ENCODE measurements around the gene SPOUT1. TPM values are rescaled to one million over a fixed set of nuclear protein-coding genes. Genes with fewer than 3 reads are reported as not detected.
"Not testable (repeated sequence)": the region's sequence is repeated elsewhere in the genome, so short reads cannot be mapped to it uniquely, and the experiment has no call there.

SPOUT1 gene, protein sequence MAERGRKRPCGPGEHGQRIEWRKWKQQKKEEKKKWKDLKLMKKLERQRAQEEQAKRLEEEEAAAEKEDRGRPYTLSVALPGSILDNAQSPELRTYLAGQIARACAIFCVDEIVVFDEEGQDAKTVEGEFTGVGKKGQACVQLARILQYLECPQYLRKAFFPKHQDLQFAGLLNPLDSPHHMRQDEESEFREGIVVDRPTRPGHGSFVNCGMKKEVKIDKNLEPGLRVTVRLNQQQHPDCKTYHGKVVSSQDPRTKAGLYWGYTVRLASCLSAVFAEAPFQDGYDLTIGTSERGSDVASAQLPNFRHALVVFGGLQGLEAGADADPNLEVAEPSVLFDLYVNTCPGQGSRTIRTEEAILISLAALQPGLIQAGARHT
- polyA plus RNA-seq (2012; ENCODE audit: missing spikeins): 18.7 TPM

DNA sequence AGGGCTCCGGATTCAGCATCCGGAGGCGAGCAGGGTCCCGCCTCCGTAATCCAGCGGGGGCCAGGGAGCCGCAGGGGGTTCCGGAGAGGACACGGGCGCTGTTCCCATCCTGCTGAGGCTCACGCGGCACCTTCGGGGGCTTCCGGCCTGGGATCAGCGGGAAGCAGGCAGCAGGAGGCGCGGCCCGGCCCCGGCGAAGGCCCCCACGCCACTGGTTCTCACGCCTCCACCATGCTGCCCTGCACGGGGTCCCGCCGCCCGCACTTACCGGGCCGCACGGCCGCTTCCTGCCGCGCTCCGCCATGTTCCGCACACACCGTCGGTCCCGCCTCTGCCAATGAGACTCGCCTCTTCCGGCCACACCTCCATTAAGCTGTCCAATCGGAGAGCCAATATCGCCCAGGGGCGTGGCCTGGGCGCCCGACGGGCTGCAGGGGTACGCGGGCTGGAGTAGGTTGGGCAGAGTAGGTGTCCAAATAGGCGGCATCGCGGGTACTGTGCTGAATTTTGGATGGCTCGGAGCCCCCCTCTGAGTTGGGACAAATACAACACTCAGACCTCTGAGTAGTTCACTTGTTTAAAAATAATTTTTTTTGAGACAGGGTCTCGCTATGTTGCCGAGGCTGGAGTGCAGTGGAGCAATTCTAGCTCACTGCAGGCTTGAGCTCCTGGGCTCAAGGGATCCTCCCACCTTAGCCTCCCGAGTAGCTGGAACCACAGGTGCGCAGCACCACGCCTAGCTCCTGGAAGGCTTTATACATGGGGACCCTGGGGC is at the start of gene SPOUT1:
Gene SPOUT1 (minus strand): TSS at position 318 of the 775 bp plus-strand sequence. CDS start 14 bp downstream, at position 304.
- FAIRE-seq: peak; percentile 95
- TF ChIP-seq POLR2AphosphoS5 (IDR thresholded peaks at IDR 0.05; ENCODE audit: low read depth, low read length) (peak; percentile 90), POLR2A (IDR thresholded peaks at IDR 0.05; ENCODE audit: low read depth, low read length) (peak; percentile 95), TAF1 (IDR thresholded peaks at IDR 0.05; ENCODE audit: borderline replicate concordance, low read depth, low read length) (peak; percentile 88)
- DNase-seq (ENCODE audit: insufficient read length): peak; percentile 99

DNA sequence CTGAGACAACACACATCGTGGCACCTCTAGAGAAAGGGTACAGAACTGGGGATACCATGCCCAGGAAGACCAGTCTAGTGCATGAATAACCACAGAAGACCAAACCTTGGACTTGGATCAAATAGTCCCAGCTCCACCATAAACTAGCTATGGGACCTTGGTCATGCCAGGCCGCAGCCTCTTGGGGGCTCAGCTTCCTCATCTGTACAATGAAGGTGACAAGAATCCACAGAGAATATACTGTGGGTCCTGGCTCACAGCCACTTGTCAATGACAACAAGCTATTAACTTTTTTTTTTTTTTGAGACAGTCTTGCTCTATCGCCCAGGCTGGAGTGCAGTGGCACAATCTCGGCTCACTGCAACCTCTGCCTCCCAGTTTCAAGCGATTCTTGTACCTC is 48.3 kb upstream of the SPOUT1 start:
- no peak for FAIRE-seq
- no peak for TF ChIP-seq TAF1 (IDR thresholded peaks at IDR 0.05; ENCODE audit: borderline replicate concordance, low read depth, low read length)
- TF ChIP-seq POLR2A (IDR thresholded peaks at IDR 0.05; ENCODE audit: low read depth, low read length): no peak
- no peak for TF ChIP-seq POLR2AphosphoS5 (IDR thresholded peaks at IDR 0.05; ENCODE audit: low read depth, low read length)
- no peak for DNase-seq (ENCODE audit: insufficient read length)

DNA sequence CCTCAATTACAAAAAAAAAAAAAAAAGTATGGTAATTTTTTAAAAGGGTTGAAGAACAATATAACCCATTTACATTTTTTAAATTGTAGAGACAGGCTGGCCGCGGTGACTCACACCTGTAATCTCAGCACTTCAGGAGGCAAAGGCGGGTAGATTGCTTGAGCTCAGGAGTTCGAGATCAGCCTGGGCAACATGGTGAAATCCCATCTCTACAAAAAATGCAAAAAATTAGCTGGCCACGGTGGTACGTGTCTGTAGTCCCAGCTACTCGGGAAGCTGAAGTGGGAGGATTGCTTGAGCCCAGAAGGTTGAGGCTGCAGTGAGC is 41.3 kb upstream of the SPOUT1 start:
- FAIRE-seq; DNase-seq (ENCODE audit: insufficient read length): not testable (repeated sequence)

DNA sequence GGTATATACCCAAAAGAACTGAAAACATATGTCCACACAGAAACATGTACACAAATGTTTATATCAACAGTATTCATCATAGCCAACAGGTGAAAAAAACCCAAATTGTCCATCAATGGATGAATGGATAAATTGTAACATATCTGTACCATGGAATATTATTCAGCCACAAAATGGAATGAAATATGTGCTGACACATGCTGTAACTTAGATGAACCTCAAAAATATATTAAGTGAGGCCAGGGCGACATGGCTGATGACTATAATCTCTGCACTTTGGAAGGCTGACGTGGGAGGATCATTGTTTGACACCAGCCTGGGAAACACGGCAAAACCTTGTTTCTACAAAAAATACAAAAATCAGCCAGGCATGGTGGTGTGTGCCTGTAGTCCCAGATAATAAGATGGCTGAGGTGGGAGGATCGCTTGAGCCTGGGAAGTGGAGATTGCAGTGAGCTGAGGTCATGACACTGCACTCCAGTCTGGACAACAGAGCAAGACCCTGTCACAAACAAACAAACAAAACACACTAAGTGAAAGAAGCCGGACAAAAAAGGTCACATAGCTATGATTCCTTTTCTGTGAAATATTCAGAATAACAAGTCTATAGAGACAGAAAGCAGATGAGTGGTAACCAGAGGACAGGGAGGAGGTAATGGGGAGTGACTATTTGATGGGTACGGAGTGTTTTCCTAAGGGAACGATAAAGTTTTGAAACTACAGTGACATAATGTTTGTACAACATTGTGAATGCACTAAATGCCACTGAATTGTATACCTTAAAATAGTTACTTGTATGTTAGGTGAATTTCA is 40.7 kb upstream of the SPOUT1 start:
- TF ChIP-seq POLR2AphosphoS5 (IDR thresholded peaks at IDR 0.05; ENCODE audit: low read depth, low read length) (no peak), POLR2A (IDR thresholded peaks at IDR 0.05; ENCODE audit: low read depth, low read length) (no peak), TAF1 (IDR thresholded peaks at IDR 0.05; ENCODE audit: borderline replicate concordance, low read depth, low read length) (no peak)
- FAIRE-seq: no peak
- no peak for DNase-seq (ENCODE audit: insufficient read length)

DNA sequence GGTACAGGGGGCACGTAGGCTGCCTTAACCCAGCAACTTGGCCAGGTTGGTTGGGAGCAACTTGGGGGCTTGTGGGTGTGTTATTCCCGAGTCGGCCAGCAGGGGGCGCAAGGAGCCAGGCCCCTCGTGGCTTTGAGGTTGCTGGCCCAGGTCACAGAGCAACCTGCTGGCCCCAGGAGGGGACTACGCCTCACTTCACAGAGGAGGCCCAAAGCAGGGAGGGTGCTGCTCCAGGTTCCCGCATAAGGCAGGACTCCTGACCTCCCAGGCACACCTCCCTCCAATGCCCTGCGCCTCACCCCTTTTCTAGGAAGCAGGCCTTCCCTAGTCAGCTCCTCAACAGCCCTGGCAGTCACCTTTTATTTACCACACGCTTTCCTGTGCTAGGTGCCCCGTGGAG is 34.1 kb upstream of the SPOUT1 start:
- peak; percentile 77 for FAIRE-seq
- DNase-seq (ENCODE audit: insufficient read length): peak; percentile 73
- TF ChIP-seq POLR2A (IDR thresholded peaks at IDR 0.05; ENCODE audit: low read depth, low read length) (no peak), POLR2AphosphoS5 (IDR thresholded peaks at IDR 0.05; ENCODE audit: low read depth, low read length) (no peak), TAF1 (IDR thresholded peaks at IDR 0.05; ENCODE audit: borderline replicate concordance, low read depth, low read length) (no peak)

DNA sequence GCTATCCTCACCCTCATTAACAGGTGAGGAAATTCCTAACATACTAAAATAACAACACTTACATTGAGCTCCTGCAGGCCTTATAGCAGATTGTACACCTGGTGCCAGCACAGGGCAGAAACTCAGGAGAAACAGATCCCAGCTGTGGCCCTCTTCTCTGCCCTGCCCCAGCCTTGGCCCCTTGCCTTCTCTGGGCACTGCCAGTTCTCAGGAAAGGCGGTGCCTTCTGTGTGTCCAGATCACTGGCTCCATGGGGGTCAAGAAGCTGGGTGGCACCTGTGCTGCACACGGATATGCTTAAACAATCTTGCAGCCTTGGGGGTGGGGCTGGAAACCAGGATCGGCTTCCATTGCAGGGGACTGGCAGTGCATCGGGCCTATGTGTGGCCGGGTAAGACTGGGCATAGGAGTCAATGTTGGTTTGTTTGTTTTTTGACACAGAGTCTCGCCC is 32.8 kb upstream of the SPOUT1 start:
- DNase-seq (ENCODE audit: insufficient read length) (no peak), FAIRE-seq (no peak)
- TF ChIP-seq POLR2A (IDR thresholded peaks at IDR 0.05; ENCODE audit: low read depth, low read length) (no peak), TAF1 (IDR thresholded peaks at IDR 0.05; ENCODE audit: borderline replicate concordance, low read depth, low read length) (no peak), POLR2AphosphoS5 (IDR thresholded peaks at IDR 0.05; ENCODE audit: low read depth, low read length) (no peak)

DNA sequence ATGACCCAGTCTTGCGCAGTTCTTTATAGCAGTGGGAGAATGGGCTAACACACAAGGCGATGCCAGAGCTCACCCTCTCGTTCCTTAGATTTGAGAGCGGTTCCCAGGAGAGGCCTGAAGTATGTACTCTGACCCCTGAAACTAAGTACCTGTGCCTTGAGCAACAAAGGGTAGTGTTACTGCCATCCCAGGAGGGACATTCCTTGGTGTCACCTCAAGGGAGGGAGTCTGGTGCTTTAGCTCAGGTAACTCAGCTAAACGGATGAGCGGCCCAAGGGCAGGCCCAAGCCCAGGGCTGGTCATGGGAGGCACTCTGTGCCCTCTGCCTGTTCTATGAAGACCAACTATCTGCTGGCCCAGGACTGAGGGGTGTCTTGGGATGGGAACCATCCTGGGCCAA is 31.9 kb upstream of the SPOUT1 start:
- no peak for DNase-seq (ENCODE audit: insufficient read length)
- TF ChIP-seq TAF1 (IDR thresholded peaks at IDR 0.05; ENCODE audit: borderline replicate concordance, low read depth, low read length): no peak
- no peak for TF ChIP-seq POLR2AphosphoS5 (IDR thresholded peaks at IDR 0.05; ENCODE audit: low read depth, low read length)
- no peak for TF ChIP-seq POLR2A (IDR thresholded peaks at IDR 0.05; ENCODE audit: low read depth, low read length)
- no peak for FAIRE-seq

DNA sequence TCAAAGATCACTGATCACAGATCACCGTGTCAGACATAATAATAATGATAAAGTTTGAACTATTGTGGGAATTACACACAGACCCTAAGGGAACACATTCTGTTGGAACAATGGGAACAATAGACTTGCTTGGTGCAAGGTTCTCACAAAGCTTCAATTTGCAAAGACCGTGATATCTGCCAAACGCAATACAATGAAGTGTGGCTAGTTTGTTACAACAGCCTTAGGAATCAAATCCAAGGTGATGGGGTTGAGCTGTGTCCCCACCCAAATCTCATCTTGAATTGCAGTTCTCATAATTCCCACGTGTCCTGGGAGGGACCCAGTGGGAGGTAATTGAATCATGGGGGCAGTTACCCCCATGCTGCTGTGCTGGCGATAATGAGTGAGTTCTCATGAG is 31.3 kb upstream of the SPOUT1 start:
- FAIRE-seq (no peak), DNase-seq (ENCODE audit: insufficient read length) (no peak)
- TF ChIP-seq POLR2A (IDR thresholded peaks at IDR 0.05; ENCODE audit: low read depth, low read length) (no peak), TAF1 (IDR thresholded peaks at IDR 0.05; ENCODE audit: borderline replicate concordance, low read depth, low read length) (no peak), POLR2AphosphoS5 (IDR thresholded peaks at IDR 0.05; ENCODE audit: low read depth, low read length) (no peak)

DNA sequence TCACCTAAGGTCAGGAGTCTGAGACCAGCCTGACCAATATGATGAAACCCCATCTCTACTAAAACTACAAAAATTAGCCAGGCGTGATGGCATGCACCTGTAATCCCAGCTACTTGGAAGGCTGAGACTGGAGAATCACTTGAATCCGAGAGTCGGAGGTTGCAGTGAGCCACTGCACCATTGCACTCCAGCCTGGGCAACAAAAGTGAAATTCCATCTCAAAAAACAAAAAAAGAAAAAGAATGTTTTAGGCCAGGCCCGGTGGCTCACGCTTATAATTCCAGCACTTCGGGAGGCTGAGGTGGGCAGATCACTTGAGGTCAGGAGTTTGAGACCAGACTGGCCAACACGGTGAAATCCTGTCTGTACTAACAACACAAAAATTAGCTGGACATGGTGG is 28.9 kb upstream of the SPOUT1 start:
- not testable (repeated sequence) for DNase-seq (ENCODE audit: insufficient read length); FAIRE-seq

DNA sequence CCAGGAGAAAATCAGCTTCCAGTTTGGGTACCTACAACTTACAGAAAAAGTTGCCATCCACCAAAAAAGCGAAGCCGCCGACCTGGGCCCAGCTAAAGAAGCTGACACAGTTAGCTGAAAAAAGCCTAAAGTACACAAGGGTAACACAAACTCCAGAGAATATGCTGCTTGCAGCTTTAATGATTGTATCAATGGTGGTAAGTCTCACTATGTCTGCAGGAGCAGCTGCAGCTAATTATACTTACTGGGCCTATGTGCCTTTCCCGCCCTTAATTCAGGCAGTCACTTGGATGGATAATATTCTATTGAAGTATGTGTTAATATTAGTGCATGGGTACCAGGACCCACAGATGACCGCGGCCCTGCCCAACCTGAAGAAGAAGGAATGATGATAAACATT is 24.9 kb upstream of the SPOUT1 start:
- DNase-seq (ENCODE audit: insufficient read length); FAIRE-seq: not testable (repeated sequence)

DNA sequence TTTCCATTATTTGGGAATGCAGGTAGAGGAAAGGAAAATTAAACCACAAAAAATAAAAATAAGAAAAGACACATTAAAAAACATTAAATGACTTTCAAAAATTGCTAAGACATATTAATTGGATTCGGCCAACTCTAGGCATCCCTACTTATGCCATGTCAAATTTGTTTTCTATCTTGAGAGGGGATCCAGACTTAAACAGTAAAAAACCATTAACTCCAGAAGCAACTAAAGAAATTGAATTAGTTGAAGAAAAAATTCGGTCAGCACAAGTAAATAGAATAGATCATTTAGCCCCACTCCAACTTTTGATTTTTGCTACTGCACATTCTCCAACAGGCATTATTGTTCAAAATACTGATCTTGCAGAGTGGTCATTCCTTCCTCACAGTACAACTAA is 23.1 kb upstream of the SPOUT1 start:
- FAIRE-seq; DNase-seq (ENCODE audit: insufficient read length): not testable (repeated sequence)

DNA sequence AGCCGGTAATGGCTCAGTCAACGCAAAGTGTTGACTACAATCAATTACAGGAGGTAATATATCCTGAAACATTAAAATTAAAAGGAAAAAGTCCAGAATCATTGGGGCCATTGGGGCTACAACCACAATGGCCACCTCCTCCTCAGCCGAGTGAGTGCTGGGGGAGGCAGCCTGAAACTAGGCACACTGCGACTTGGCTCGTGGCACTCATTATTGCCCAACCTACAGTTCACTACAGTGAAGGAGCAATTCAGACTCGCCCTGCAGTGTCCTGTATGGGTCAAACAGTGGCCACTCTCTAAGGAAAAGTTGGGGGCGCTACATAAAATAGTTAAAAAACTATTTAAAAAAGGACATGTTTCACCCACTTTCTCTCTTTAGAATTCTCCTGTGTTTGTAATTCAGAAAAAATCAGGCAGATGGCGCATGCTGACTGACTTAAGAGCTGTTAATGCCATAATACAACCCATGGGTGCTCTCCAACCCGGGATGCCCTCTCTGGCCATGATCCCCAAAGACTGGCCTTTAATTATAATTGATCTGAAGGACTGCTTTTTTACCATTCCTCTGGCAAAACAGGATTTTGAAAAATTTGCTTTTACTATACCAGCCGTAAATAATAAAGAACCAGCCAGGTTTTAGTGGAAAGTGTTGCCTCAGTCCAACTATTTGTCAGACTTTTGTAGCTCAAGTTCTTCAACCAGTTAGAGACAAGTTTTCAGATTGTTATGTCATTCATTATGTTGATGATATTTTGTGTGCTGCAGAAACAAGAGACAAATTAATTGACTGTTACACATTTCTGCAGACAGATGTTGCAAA is 22.4 kb upstream of the SPOUT1 start:
- not testable (repeated sequence) for DNase-seq (ENCODE audit: insufficient read length); FAIRE-seq

DNA sequence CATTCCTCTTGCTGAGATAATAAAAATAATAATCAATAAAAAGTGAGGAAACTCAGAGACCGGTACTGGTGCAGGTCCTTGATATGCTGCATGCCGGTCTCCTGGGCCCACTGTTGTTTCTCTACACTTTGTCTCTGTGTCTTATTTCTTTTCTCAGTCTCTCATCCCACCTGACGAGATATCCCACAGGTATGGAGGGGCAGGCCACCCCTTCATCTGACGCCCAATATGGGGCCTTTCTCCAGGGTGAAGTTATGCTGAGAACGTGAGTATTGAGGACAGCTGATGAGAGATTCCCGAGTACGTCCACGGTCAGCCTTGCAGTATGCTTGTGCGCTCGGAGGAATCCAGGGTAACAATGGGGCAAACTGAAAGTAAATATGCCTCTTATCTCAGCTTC is 21.4 kb upstream of the SPOUT1 start:
- not testable (repeated sequence) for FAIRE-seq

More for the DNA sequence above, 21.4 kb upstream of the SPOUT1 start:
- not testable (repeated sequence) for DNase-seq (ENCODE audit: insufficient read length)
